Upper lobe of left lung (tissue), 4 donors: Measurements from ENCODE around the gene LAMC2.

Experiments used
- CTCF ChIP-seq, 6 experiments: fragments of 450-650 bp in 4 of 6; fragments of 200-600 bp in 2 of 6; sonication (generic) in 2 of 6; IDR thresholded peaks; one replicate each; pipeline ENCODE4 v1.5.1; 2016 to 2019; ENCODE audit warnings: antibody characterized with exemption in 6 of 6
- EP300 ChIP-seq, 4 donors: sonication (generic); formaldehyde crosslinking; IDR thresholded peaks; one replicate each; pipeline ENCODE4 v1.5.1; 2017; ENCODE audit warnings: antibody characterized with exemption in 4 of 4, control low read depth in 2 of 4
- POLR2A ChIP-seq, 4 donors: fragments of 450-650 bp; IDR thresholded peaks; one replicate each; pipeline ENCODE4 v1.5.1; 2016 to 2017; ENCODE audit warnings: antibody characterized with exemption in 4 of 4, mild to moderate bottlenecking in 2 of 4

- TF ChIP-seq POLR2A (IDR thresholded peaks at IDR 0.05): no peak
- TF ChIP-seq CTCF (IDR thresholded peaks at IDR 0.05): peak in 1 of 6 experiments; percentile 19
- TF ChIP-seq EP300 (IDR thresholded peaks at IDR 0.05): no peak
Observed at GRCh38 chr1:183282101-183282855, 96.2 kb downstream of the LAMC2 start.
